Panc1 (cell line): ENCODE data around the gene MRTFA. TPM values are rescaled to one million over a fixed set of nuclear protein-coding genes. Genes with fewer than 3 reads are reported as not detected.

Experiments used
- ATAC-seq: fragments of 200-7000 bp; cut with Tn5 transposase; 2 replicates; pipeline ENCODE4 v1.9.1; 2020; ENCODE audit warnings: mild to moderate bottlenecking, moderate library complexity
- BruUV-seq: library from RNA; stranded (reverse); fragments of 400-500 nt; replicated peaks from 2 replicates; lab custom pipeline; 2021; lab: Mats Ljungman, UMichigan
- CTCF ChIA-PET: fragments of 300-600 bp; sonication (Branson Sonifier 250); formaldehyde crosslinking; loops from one replicate; lab custom pipeline; 2022; ENCODE audit warnings: antibody characterized with exemption; lab: Charles Lee
- POLR2A ChIA-PET: fragments of 300-600 bp; sonication (Branson Sonifier 250); formaldehyde crosslinking; loops from one replicate; lab custom pipeline; 2022; ENCODE audit warnings: antibody characterized with exemption; lab: Charles Lee
- DNase-seq: peaks from one replicate; pipeline ENCODE4 v3.0.0-alpha.2; 2010; ENCODE audit warnings: low read depth, low spot score
- H3K27ac ChIP-seq: 2 replicates; pipeline ENCODE4 v1.5.1; 2011; ENCODE audit warnings: mild to moderate bottlenecking, low read length, inconsistent platforms
- H3K27me3 ChIP-seq: fragments of 200-500 bp; sonication (Bioruptor generic); 2 replicates; pipeline ENCODE4 v1.6.0; 2014; ENCODE audit warnings: low read length, inconsistent platforms; ENCODE audit not compliant: control insufficient read depth, insufficient read depth
- H3K36me3 ChIP-seq: fragments of 200-500 bp; sonication (Bioruptor generic); 2 replicates; pipeline ENCODE4 v1.5.1; 2014; ENCODE audit warnings: inconsistent platforms, mild to moderate bottlenecking, low read length, moderate library complexity; ENCODE audit not compliant: control insufficient read depth, insufficient read depth
- H3K4me1 ChIP-seq: 2 replicates; pipeline ENCODE4 v1.5.1; 2011; ENCODE audit warnings: inconsistent platforms, mild to moderate bottlenecking, low read length, moderate library complexity; ENCODE audit not compliant: control insufficient read depth, insufficient read depth
- H3K4me3 ChIP-seq, 2 experiments: 2 replicates each; pipeline ENCODE4 v1.5.1; 2011 to 2012; ENCODE audit warnings: low read depth in 2 of 2, low read length in 2 of 2, mild to moderate bottlenecking in 2 of 2, inconsistent platforms in 1 of 2, moderate library complexity in 1 of 2
- H3K9me3 ChIP-seq: fragments of 200-500 bp; sonication (Bioruptor generic); 2 replicates; pipeline ENCODE4 v1.5.1; 2014; ENCODE audit warnings: low read depth, mild to moderate bottlenecking, inconsistent platforms, low read length, moderate library complexity; ENCODE audit not compliant: control insufficient read depth, insufficient read depth
- CTCF ChIP-seq: fragments of 450-650 bp; IDR thresholded peaks from 2 replicates; pipeline ENCODE4 v1.5.1; 2017; ENCODE audit warnings: mild to moderate bottlenecking
- POLR2AphosphoS5 ChIP-seq: IDR thresholded peaks from 2 replicates; pipeline ENCODE4 v1.6.1; 2012; ENCODE audit warnings: mild to moderate bottlenecking, low read depth, low read length, moderate library complexity
- REST ChIP-seq, 2 experiments: IDR thresholded peaks; 2 replicates each; pipeline ENCODE4 v1.6.1; 2011 to 2012; ENCODE audit warnings: low read depth in 2 of 2, control low read depth in 1 of 2, low read length in 1 of 2, mild to moderate bottlenecking in 1 of 2, moderate library complexity in 1 of 2; ENCODE audit not compliant: insufficient read depth in 1 of 2
- SIN3A ChIP-seq: IDR thresholded peaks from 2 replicates; pipeline ENCODE4 v1.6.1; 2012; ENCODE audit warnings: low read depth, mild to moderate bottlenecking, low read length, moderate library complexity, borderline replicate concordance; ENCODE audit not compliant: insufficient read depth
- TCF7L2 ChIP-seq: IDR thresholded peaks from 2 replicates; pipeline ENCODE4 v1.6.1; 2011; ENCODE audit warnings: mild to moderate bottlenecking, low read depth, low read length, inconsistent platforms
- in situ Hi-C: cut with HindIII; loops from 2 replicates; pipeline ENCODE4 v1.10.0; 2016; ENCODE audit warnings: low sequenced_read_pairs, low pct_unique_long_range_greater_than_20kb
- intact Hi-C: fragments of 100-400 bp; cut with micrococcal nuclease; formaldehyde crosslinking; loops from one replicate; pipeline ENCODE4 v1.10.0; 2022; ENCODE audit not compliant: unreplicated experiment
- total RNA-seq: library from RNA; stranded (reverse); gene quantifications from one replicate; pipeline ENCODE4 v1.2.1, GENCODE V29; 2021; ENCODE audit not compliant: unreplicated experiment

The MRTFA gene
- total RNA-seq, 1 experiment from 2014 or later = 62.1 TPM

GRCh38 chr22:40535189-40535512 lies 101.4 kb downstream of the MRTFA start:
- no peak overlapping the region for H3K4me3 ChIP-seq
- in situ Hi-C loops = loop anchor here (25.0 kb wide), 1 partner anchor 102 kb away; the partner anchor contains the start of gene MRTFA
- ChIA-PET POLR2A (interaction anchor here (0.6 to 0.7 kb wide), 2 partner anchors 7 to 54 kb away, joined by 4 read pairs; no protein-coding TSS in a partner anchor), CTCF (no interaction called here)
- BruUV-seq = no TSS peak
- DNase-seq (no peak), ATAC-seq (no peak)
- intact Hi-C loops = no loop called here
- no peaks in the 10 kb centered on the region for H3K27me3 ChIP-seq
- no peaks in the 10 kb centered on the region for H3K9me3 ChIP-seq
- no peaks in the 10 kb centered on the region; the same call in 1 of the 2 replicates for H3K36me3 ChIP-seq
- H3K27ac ChIP-seq = peak overlapping the region; percentile 94
- H3K4me1 ChIP-seq = peaks cover 38% of the 10 kb centered on the region
- TF ChIP-seq REST (IDR thresholded peaks at IDR 0.05; ENCODE audit: insufficient read depth in 1 of 2, low read depth in 2 of 2, low read length in 1 of 2) (no peak), TCF7L2 (no peak), CTCF (no peak), SIN3A (no peak)

- H3K27me3 ChIP-seq = no peaks in the 10 kb centered on the region
- TF ChIP-seq REST (IDR thresholded peaks at IDR 0.05; ENCODE audit: insufficient read depth in 1 of 2, low read depth in 2 of 2, low read length in 1 of 2) (no peak), TCF7L2 (no peak), CTCF (no peak), SIN3A (no peak), POLR2AphosphoS5 (no peak)
- H3K27ac ChIP-seq = peak overlapping the region; percentile 94
- intact Hi-C loops = no loop called here
- H3K9me3 ChIP-seq = no peaks in the 10 kb centered on the region
- no peaks in the 10 kb centered on the region; the same call in 1 of the 2 replicates for H3K36me3 ChIP-seq
- ATAC-seq = peak; percentile 80
- ChIA-PET POLR2A (interaction anchor here (0.6 to 0.7 kb wide), 3 partner anchors 8 to 226 kb away, joined by 3 to 4 read pairs (median 4); no protein-coding TSS in a partner anchor), CTCF (interaction anchor here (0.6 kb wide), 1 partner anchor 61 kb away, joined by 16 read pairs; no protein-coding TSS in a partner anchor)
- in situ Hi-C loops = loop anchor here (25.0 kb wide), 1 partner anchor 103 kb away; the partner anchor contains the start of gene MRTFA
- no TSS peak for BruUV-seq
- peaks cover 44% of the 10 kb centered on the region for H3K4me1 ChIP-seq
- no peak for DNase-seq
- H3K4me3 ChIP-seq = peak overlapping the region; percentile 28 to 45; a peak in 3 of 4 replicates
Measured at GRCh38 chr22:40534379-40535188, 101.9 kb downstream of the MRTFA start.
